Activated T-cell treated with anti-CD3 and anti-CD28 coated beads for 4 hours (primary cell): Measurements from ENCODE around the gene KRT2.

Source experiments
- DNase-seq: peaks from one replicate; pipeline ENCODE4 v3.0.0-alpha.2; 2020

The KRT2 gene

GRCh38 chr12:52636592-52637258 lies 15.3 kb downstream of the KRT2 start:
- DNase-seq, result no peak

DNA sequence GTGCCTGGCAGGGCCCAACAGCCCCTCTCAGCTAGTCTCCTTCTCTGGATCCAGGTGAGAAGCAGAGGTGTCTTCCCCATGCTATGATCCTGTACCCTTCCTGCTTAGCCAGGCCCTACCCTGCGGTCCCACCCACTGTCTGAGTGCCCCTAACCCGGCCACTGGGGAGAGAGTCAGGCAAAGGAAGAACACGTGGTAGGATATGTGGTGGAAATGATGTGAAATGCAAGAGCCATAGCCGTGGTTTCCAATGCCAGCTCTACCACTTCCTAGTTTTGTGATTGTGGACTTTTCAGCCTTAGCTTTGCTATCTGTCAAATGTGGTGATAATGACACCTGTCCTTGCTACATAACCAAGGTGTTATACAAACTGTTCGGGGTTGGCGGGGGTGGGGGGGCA lies 15.8 kb downstream of the KRT2 start:
- DNase-seq, result no peak

DNA sequence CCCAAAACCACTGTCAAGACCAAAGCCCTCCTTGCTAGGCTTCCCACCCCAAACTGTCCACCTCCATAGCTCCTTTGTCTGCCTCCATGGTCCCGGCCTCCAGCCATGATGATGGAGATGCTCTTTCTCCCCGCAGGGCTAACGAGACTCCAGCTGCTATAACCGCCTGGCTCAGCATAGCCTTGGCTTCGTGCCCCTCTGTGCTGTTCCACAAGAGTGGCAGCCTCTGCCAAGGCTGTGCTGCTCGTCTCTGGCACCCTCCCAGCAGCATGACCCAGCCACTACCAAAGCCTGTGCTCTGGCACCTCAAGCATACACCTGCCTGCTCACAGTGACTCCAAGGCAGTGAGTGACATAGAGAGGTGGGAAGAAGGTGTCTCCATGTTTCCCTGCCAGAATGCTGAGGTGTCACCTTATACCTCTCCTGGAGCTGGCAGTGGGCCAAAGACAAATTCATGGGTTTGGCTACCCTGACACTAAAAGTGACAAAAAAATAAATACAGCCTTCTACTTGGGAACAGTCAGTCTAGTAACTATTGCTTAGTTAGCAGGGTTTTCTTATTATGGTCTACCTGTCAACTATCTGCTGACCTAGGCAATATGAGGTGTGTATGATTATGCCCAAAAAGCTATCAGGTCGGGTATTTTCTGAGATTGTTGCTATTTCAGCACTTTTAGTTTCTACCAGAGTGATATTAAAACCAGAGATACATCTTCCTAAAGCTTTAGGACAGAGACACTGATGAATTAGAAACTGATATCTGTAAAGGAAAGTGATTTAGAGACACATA lies 17.6 kb downstream of the KRT2 start:
- DNase-seq, result no peak

- DNase-seq, result no peak
These were observed 18.6 kb downstream of the KRT2 start for GRCh38 chr12:52633383-52633782.

GRCh38 chr12:52632656-52633055 lies 19.4 kb downstream of the KRT2 start:
- no peak for DNase-seq

- no peak for DNase-seq
These were observed 20.1 kb downstream of the KRT2 start for GRCh38 chr12:52631676-52632459.

DNA sequence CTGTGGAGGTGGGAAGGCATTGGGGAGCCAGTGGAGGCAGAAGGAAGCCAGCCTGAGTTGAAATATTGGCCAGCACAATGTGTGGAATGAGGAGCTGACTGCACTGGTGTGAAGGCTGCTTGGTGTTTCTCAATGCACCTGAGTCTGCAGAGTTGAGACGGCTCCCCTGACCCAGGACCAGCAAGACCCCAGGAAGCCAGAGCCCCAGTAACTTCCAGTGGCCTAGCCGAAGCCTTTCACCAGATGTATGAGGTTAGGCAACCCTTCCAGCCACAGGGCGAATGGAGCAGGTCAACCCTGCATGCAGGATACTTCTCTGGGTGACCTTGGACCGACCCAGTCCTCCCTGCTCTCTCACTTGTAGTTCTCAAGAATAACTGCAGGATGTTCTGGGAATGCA lies 20.7 kb downstream of the KRT2 start:
- no peak for DNase-seq

DNA sequence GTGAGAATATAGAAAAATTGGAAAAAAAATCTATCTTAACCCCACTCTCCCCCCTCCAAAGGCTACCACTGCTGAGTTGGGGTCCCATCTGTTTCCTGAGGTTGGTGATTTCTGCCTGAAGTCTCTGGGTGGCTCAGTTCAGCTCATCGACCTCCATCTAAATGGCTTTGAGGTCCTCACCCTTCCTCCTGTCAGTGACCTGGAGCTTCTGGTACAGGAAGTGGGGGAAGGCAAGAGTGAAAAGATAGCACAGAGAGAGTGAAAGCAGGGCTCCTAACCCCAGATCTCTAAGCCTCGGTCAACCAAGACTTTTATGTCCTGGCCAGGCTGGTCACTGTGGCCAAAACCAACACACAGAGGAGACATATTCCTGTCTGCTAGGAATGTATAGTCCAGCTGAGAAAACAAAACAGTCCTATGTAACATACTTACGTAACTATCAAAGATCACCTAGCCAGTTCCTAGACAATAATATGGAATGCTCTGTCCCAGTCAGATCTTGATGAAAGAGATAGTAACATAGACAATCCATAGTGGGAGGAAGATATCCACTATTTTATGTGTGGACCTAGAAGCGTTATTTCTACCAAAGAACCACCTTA lies 21.3 kb downstream of the KRT2 start:
- DNase-seq, result no peak

- DNase-seq, result no peak
These were observed 22.0 kb downstream of the KRT2 start for GRCh38 chr12:52630008-52630500.

DNA sequence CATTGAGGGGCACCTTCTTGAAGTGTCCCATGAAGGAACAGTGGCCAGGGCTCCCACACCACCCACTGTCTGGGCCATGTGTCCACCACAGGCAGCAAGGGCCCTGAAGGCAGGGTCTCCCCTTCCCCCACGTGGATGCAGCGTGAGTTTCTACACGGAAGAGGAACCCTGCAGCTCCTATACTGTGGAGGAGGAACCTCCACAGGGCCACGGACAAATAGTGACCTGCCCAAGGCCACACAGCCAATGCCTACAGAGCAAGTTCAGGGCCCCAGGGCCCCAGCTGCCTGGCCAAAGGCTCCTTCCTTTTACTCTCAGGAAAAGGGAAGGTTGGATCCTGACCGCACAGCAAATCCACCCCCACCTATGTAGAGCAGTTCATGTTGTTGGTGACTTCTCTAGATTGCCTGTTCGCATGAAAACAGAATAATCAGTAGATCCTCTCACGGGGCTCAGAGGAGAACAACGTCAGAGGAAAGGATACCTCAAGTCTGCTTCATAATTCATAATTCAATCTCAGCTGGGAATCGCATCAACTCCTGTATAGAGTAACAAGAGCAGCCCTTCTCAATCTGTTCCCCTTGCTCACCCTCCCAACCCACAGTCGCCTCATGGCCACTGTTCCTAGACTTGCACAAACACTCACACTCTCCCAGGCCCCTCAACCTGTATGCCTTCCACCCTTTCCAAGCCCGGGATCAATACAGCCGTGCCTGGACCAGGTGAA lies 22.6 kb downstream of the KRT2 start:
- DNase-seq, result no peak

- no peak for DNase-seq
These were observed 23.2 kb downstream of the KRT2 start for GRCh38 chr12:52628841-52629240.

DNA sequence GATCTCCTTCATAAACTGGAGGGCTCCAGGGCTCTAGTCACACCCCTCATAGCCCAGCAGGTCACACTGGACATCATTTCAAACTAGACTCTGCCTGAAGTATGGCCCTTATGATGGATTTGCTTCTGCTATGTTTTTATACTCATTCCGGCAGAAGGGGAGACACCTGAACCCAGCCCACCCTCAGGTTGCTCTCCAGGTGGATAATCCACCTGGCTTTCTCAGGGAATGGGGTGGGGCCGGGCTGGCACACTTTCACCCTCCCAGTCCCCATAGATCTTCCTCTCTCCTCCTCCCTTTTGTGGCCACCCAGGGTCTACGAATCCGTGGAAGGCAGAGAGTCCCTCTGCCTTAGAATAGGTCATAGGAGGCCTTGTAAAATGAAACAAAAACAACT lies 23.9 kb downstream of the KRT2 start:
- no peak for DNase-seq

- DNase-seq, result no peak
These were observed 24.5 kb downstream of the KRT2 start for GRCh38 chr12:52627395-52628110.

GRCh38 chr12:52622349-52622748 lies 29.7 kb downstream of the KRT2 start:
- DNase-seq, result no peak

GRCh38 chr12:52618866-52619265 lies 33.1 kb downstream of the KRT2 start:
- DNase-seq, result no peak

DNA sequence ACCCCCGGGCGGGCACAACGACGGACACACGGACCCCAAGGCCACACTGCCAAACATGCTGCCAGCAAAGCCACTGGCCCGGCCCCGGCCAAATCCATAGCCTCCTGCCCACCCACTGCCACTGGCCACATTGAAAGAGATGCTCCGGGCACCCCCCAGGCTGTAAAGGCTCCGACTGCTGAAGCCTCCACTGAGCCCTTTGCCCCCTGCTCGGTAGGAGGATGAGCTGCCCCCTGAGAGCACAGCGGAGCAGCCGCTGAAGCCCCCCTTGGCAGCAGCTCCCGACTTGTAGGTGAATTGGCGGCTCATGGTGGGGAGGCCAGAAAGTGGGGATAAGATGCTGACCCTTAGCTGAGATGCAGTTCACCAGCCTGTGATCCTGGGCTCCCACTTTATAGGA lies 33.8 kb downstream of the KRT2 start, which contains the start of gene KRT73:
Gene KRT73, minus strand, starts transcription at position 344 of the 400 bp plus-strand sequence. Its CDS starts 35 bp downstream, at position 309.
- DNase-seq, result no peak

GRCh38 chr12:52617403-52617785 lies 34.6 kb downstream of the KRT2 start:
- DNase-seq, result no peak

GRCh38 chr12:52616680-52617402 lies 35.2 kb downstream of the KRT2 start:
- no peak for DNase-seq

DNA sequence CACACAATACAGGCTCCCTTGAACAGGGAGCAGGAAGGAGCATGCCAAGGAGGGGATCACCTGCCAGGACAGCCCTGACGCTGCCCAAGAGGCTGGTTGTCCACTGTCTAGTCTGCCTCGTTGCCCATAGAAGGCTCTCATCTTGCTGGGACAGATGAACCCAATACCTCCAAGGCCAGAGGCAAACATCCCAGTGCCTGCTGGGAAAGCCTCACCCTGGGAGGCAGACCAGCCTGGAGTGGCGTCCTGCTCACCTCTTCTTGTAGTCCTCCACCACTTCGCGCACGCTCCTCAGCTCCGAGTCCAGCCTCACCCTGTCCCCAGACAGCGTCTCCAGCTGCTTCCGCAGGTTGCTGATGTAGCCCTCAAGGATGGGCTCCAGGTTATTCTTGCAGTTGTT lies 36.1 kb downstream of the KRT2 start:
- DNase-seq, result no peak

GRCh38 chr12:52615208-52615868 lies 36.7 kb downstream of the KRT2 start:
- DNase-seq, result peak; percentile 38
